ENCODE measurements around the gene SMPD4. TPM values are rescaled to one million over a fixed set of nuclear protein-coding genes. Genes with fewer than 3 reads are reported as not detected.

Gene SMPD4
- total and polyA plus RNA-seq, 2 of the 13 experiments (the other 11 are each of a cell fraction or from before 2014, with no cell fraction given) = 63.2 to 70.5 TPM

- peak; percentile 33 for TF ChIP-seq ZSCAN21 (CRISPR knock-in tag; IDR thresholded peaks at IDR 0.05; ENCODE audit: borderline replicate concordance)
- TF ChIP-seq EP300 (IDR thresholded peaks at IDR 0.05; ENCODE audit: low read depth in 2 of 2, low read length in 2 of 2) = peak; percentile 23 to 50; a peak in 1 of 4 replicates
- no peak for TF ChIP-seq EP300 (CRISPR knock-in tag; IDR thresholded peaks at IDR 0.05; ENCODE audit: borderline replicate concordance)
- TF ChIP-seq ELF3 (CRISPR knock-in tag; IDR thresholded peaks at IDR 0.05) = peak; percentile 38
- TF ChIP-seq ZNF274 (CRISPR knock-in tag; IDR thresholded peaks at IDR 0.05) = peak; percentile 48; the same call in 1 of the 2 replicates
- TF ChIP-seq ZMYM4 (CRISPR knock-in tag; IDR thresholded peaks at IDR 0.05) = peak; percentile 86
- TF ChIP-seq SMARCE1 (IDR thresholded peaks at IDR 0.05; ENCODE audit: borderline replicate concordance) = no peak
- peak; percentile 91 for TF ChIP-seq THAP11 (CRISPR knock-in tag; IDR thresholded peaks at IDR 0.05)
- TF ChIP-seq SIX1 (CRISPR knock-in tag; IDR thresholded peaks at IDR 0.05; ENCODE audit: borderline replicate concordance) = no peak
- peak; percentile 45; the same call in 1 of the 2 replicates for TF ChIP-seq ZNF563 (CRISPR knock-in tag; IDR thresholded peaks at IDR 0.05)
- 0 out of 2 replicates have a peak, but pooled peaks have one; percentile 6 for TF ChIP-seq ZFP1 (CRISPR knock-in tag; IDR thresholded peaks at IDR 0.05)
- peak; percentile 26; the same call in 1 of the 2 replicates for TF ChIP-seq ZNF574 (CRISPR knock-in tag; IDR thresholded peaks at IDR 0.05)
- TF ChIP-seq ZNF570 (CRISPR knock-in tag; IDR thresholded peaks at IDR 0.05; ENCODE audit: borderline replicate concordance) = no peak
- TF ChIP-seq ZNF704 (CRISPR knock-in tag; IDR thresholded peaks at IDR 0.05; ENCODE audit: borderline replicate concordance) = no peak; the same call in 1 of the 2 replicates
- TF ChIP-seq CBX2 (IDR thresholded peaks at IDR 0.05; ENCODE audit: low read depth, low read length) = no peak
- no peak for TF ChIP-seq CBX2 (CRISPR knock-in tag; IDR thresholded peaks at IDR 0.05; ENCODE audit: low read depth)
- peak; percentile 80 for TF ChIP-seq ASH2L (IDR thresholded peaks at IDR 0.05; ENCODE audit: insufficient read length, low read depth, low read length)
- peak; percentile 59; the same call in 1 of the 2 replicates for TF ChIP-seq ZZZ3 (CRISPR knock-in tag; IDR thresholded peaks at IDR 0.05; ENCODE audit: borderline replicate concordance)
- peak; percentile 100 for TF ChIP-seq E2F1 (CRISPR knock-in tag; IDR thresholded peaks at IDR 0.05)
- peak in 1 of 2 experiments; percentile 94; a peak in 2 of 4 replicates for TF ChIP-seq KLF16 (CRISPR knock-in tag; IDR thresholded peaks at IDR 0.05)
- 0 out of 2 replicates have a peak, but pooled peaks have one; percentile 39 for TF ChIP-seq TEF (CRISPR knock-in tag; IDR thresholded peaks at IDR 0.05)
- peak; percentile 25 for TF ChIP-seq ZEB1 (IDR thresholded peaks at IDR 0.05; ENCODE audit: insufficient replicate concordance, low read depth)
- TF ChIP-seq TMF1 (CRISPR knock-in tag; IDR thresholded peaks at IDR 0.05; ENCODE audit: low read depth) = no peak; the same call in 1 of the 2 replicates
Measured at GRCh38 chr2:130181325-130181879, at the start of gene SMPD4 (continued).

Measured in HepG2 (cell line).